K562 (cell line): ENCODE results near the gene RETN. TPM values are rescaled to one million over a fixed set of nuclear protein-coding genes. Genes with fewer than 3 reads are reported as not detected.

Source experiments
- ARNT ChIP-seq, 2 experiments: fragments of 450-650 bp; IDR thresholded peaks; 2 replicates each; pipeline ENCODE4 v1.6.1; 2016; ENCODE audit warnings: mild to moderate bottlenecking in 1 of 2
- ASH1L ChIP-seq: fragments of 450-650 bp; IDR thresholded peaks from 2 replicates; pipeline ENCODE4 v1.6.1; 2018; ENCODE audit warnings: borderline replicate concordance, mild to moderate bottlenecking, low read depth; ENCODE audit not compliant: partially characterized antibody
- CHD4 ChIP-seq: fragments of 200-600 bp; sonication (generic); IDR thresholded peaks from 3 replicates; pipeline ENCODE4 v1.6.1; 2012; ENCODE audit warnings: low read depth, mild to moderate bottlenecking, mixed read lengths, low read length, inconsistent platforms; ENCODE audit not compliant: insufficient read depth, insufficient replicate concordance, poor library complexity, severe bottlenecking
- DACH1 ChIP-seq: fragments of 450-650 bp; IDR thresholded peaks from 2 replicates; pipeline ENCODE4 v1.6.1; 2018; ENCODE audit not compliant: partially characterized antibody
- GABPB1 ChIP-seq: sonication (generic); formaldehyde crosslinking; IDR thresholded peaks from 2 replicates; pipeline ENCODE4 v1.8.0; 2022; ENCODE audit warnings: mild to moderate bottlenecking, missing genetic modification reagents
- HCFC1 ChIP-seq: IDR thresholded peaks from 2 replicates; pipeline ENCODE4 v1.6.1; 2012; ENCODE audit warnings: low read depth, low read length, improper control_type of control experiment
- MBD1 ChIP-seq: fragments of 250-450 bp; sonication (Bioruptor Pico); IDR thresholded peaks from 2 replicates; pipeline ENCODE4 v1.8.0; 2022; ENCODE audit warnings: inconsistent platforms
- MCM7 ChIP-seq, 2 experiments: fragments of 450-650 bp; IDR thresholded peaks; 2 replicates each; pipeline ENCODE4 v1.6.1; 2016 to 2018
- MEIS2 ChIP-seq: fragments of 450-650 bp; IDR thresholded peaks from 2 replicates; pipeline ENCODE4 v1.6.1; 2014; ENCODE audit warnings: mild to moderate bottlenecking; ENCODE audit not compliant: partially characterized antibody
- MYNN ChIP-seq, 2 experiments: sonication (generic); formaldehyde crosslinking in 1 of 2; IDR thresholded peaks; 2 replicates each; pipeline versions ENCODE4 v1.5.0 to v1.6.1; 2016 to 2020; ENCODE audit warnings: antibody characterized with exemption in 1 of 2, missing genetic modification reagents in 1 of 2
- SLC30A9 ChIP-seq: fragments of 250-450 bp; sonication (Bioruptor Pico); IDR thresholded peaks from 2 replicates; pipeline ENCODE4 v1.8.0; 2022; ENCODE audit warnings: mild to moderate bottlenecking, moderate library complexity
- SNRNP70 ChIP-seq: fragments of 200-400 bp; formaldehyde crosslinking; optimal IDR thresholded peaks from 2 replicates; pipeline ENCODE3; 2017; ENCODE audit warnings: low read depth, low read length
- TEAD2 ChIP-seq: fragments of 450-650 bp; IDR thresholded peaks from 2 replicates; pipeline ENCODE4 v1.6.1; 2016; ENCODE audit warnings: missing genetic modification characterization, control low read depth, missing compliant biosample characterization
- YBX1 ChIP-seq: fragments of 450-650 bp; IDR thresholded peaks from 2 replicates; pipeline ENCODE4 v1.7.1; 2016; ENCODE audit warnings: mild to moderate bottlenecking
- ZBTB8A ChIP-seq: fragments of 450-650 bp; IDR thresholded peaks from 2 replicates; pipeline ENCODE4 v1.6.1; 2018; ENCODE audit warnings: mild to moderate bottlenecking, moderate library complexity; ENCODE audit not compliant: partially characterized antibody
- ZKSCAN1 ChIP-seq: fragments of 150-350 bp; IDR thresholded peaks from 2 replicates; pipeline ENCODE4 v1.6.1; 2016; ENCODE audit warnings: low read depth, low read length
- ZNF347 ChIP-seq: fragments of 450-650 bp; formaldehyde crosslinking; IDR thresholded peaks from 2 replicates; pipeline ENCODE4 v1.4.0; 2020; ENCODE audit warnings: low read depth, mild to moderate bottlenecking, moderate library complexity
- ZNF75A ChIP-seq: fragments of 450-650 bp; formaldehyde crosslinking; IDR thresholded peaks from 2 replicates; pipeline ENCODE4 v1.4.0; 2020; ENCODE audit warnings: mild to moderate bottlenecking
- ZNF764 ChIP-seq: fragments of 250-450 bp; sonication (Bioruptor Pico); IDR thresholded peaks from 2 replicates; pipeline ENCODE4 v1.4.0; 2020; ENCODE audit warnings: low read depth, mild to moderate bottlenecking, moderate library complexity
- ZZZ3 ChIP-seq: fragments of 450-650 bp; IDR thresholded peaks from 2 replicates; pipeline ENCODE4 v1.6.1; 2016; ENCODE audit warnings: antibody characterized with exemption, mild to moderate bottlenecking, moderate library complexity
- polyA plus RNA-seq, 8 experiments: library from polyadenylated mRNA; depleted of rRNA in 4 of 8; stranded (reverse) in 5 of 8; unstranded in 3 of 8; fragments of >200 nt; fragmentation: Nextera tagmentation in 2 of 8; fragmentation: Illumina TruSeq in 1 of 8; extraction: Ambion mirVana in 2 of 8; extraction: Trizol in 1 of 8; gene quantifications; 2 replicates each; pipeline versions ENCODE4 v1.2.1 to v1.2.3, GENCODE V29; 2011 to 2014; ENCODE audit warnings: inconsistent platforms in 1 of 8, missing spikeins in 1 of 8
- total RNA-seq, 7 experiments: library from RNA; depleted of rRNA in 6 of 7; stranded (reverse); fragments of >200 nt in 6 of 7; fragmentation: Illumina TruSeq in 2 of 7; extraction: Trizol in 2 of 7; gene quantifications; 2 replicates each; pipeline versions ENCODE4 v1.2.1 to v1.2.3, GENCODE V29; 2011 to 2021; ENCODE audit warnings: low replicate concordance in 1 of 7
- TF ChIP-seq, protein P1 (sequence below): fragments of 450-650 bp; IDR thresholded peaks from 2 replicates; pipeline ENCODE4 v1.6.1; 2018; ENCODE audit warnings: mild to moderate bottlenecking, low read depth; ENCODE audit not compliant: partially characterized antibody
- TF ChIP-seq, protein P2 (sequence below): sonication (generic); formaldehyde crosslinking; IDR thresholded peaks from 2 replicates; pipeline ENCODE4 v1.4.0; 2020; ENCODE audit warnings: mild to moderate bottlenecking, missing genetic modification reagents
- TF ChIP-seq, protein P3 (sequence below): sonication (generic); formaldehyde crosslinking; IDR thresholded peaks from 2 replicates; pipeline ENCODE4 v1.8.1; 2022; ENCODE audit warnings: missing genetic modification reagents

RETN gene
- total and polyA plus RNA-seq, 9 of the 15 experiments (the other 6 are each of a cell fraction or from before 2014, with no cell fraction given): not detected

DNA sequence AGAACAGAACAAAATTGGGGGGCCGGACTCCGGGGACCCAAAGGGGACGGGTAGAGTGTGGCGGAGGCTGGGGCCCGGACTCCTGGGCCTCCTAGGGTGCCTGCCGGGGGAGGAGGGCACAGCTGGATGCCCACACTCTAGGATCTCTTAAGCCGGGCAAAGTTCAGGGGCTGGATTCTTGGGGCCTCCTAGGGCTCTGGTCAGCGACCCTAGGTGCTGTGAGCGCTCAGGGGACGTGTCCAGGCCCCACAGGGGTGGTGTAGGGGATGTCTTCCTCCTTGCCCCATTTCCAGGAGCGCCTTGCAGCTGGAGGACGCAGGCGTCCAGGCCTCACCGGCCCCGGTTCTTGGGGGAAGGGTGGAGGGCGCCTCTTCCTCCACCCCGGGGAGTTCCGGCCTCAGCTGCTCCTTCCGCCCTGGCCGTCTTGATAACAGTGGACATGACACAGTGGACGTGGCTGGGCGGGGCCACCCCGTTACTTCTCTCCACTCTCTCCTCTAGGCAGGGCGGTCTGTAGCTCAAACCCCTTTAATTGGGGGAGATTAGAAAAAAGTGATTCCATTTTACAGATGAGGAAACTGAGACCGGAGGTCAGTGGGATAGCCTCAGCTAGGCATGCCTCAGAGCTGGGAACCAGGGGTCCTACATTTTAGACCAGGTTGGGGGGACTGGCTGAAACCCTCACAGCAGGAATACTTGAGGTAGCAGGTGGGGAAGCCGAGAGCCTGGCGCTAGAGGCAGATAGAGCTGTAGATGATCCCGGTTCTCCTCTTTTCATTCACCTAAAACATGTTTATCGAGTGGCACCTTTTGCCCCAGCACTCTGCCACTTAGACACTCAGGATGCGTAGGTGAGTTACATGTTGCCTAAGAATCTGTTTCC is 31.2 kb upstream of the RETN start (continued):
- peak; percentile 45 for TF ChIP-seq MEIS2
- TF ChIP-seq, protein P1, sequence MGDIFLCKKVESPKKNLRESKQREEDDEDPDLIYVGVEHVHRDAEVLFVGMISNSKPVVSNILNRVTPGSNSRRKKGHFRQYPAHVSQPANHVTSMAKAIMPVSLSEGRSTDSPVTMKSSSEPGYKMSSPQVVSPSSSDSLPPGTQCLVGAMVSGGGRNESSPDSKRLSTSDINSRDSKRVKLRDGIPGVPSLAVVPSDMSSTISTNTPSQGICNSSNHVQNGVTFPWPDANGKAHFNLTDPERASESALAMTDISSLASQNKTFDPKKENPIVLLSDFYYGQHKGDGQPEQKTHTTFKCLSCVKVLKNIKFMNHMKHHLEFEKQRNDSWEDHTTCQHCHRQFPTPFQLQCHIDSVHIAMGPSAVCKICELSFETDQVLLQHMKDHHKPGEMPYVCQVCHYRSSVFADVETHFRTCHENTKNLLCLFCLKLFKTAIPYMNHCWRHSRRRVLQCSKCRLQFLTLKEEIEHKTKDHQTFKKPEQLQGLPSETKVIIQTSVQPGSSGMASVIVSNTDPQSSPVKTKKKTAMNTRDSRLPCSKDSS: no peak
- no peak for TF ChIP-seq ZZZ3
- no peak for TF ChIP-seq DACH1
- TF ChIP-seq SNRNP70: no peak
- no peak for TF ChIP-seq TEAD2
- TF ChIP-seq ZKSCAN1: no peak
- TF ChIP-seq ZNF347 (CRISPR knock-in tag): no peak
- no peak for TF ChIP-seq ZNF764 (CRISPR knock-in tag)
- TF ChIP-seq MBD1 (CRISPR knock-in tag): no peak
- TF ChIP-seq, protein P2, sequence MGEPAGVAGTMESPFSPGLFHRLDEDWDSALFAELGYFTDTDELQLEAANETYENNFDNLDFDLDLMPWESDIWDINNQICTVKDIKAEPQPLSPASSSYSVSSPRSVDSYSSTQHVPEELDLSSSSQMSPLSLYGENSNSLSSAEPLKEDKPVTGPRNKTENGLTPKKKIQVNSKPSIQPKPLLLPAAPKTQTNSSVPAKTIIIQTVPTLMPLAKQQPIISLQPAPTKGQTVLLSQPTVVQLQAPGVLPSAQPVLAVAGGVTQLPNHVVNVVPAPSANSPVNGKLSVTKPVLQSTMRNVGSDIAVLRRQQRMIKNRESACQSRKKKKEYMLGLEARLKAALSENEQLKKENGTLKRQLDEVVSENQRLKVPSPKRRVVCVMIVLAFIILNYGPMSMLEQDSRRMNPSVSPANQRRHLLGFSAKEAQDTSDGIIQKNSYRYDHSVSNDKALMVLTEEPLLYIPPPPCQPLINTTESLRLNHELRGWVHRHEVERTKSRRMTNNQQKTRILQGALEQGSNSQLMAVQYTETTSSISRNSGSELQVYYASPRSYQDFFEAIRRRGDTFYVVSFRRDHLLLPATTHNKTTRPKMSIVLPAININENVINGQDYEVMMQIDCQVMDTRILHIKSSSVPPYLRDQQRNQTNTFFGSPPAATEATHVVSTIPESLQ (CRISPR knock-in tag): no peak
- TF ChIP-seq ZNF75A (CRISPR knock-in tag): no peak
- TF ChIP-seq, protein P3, sequence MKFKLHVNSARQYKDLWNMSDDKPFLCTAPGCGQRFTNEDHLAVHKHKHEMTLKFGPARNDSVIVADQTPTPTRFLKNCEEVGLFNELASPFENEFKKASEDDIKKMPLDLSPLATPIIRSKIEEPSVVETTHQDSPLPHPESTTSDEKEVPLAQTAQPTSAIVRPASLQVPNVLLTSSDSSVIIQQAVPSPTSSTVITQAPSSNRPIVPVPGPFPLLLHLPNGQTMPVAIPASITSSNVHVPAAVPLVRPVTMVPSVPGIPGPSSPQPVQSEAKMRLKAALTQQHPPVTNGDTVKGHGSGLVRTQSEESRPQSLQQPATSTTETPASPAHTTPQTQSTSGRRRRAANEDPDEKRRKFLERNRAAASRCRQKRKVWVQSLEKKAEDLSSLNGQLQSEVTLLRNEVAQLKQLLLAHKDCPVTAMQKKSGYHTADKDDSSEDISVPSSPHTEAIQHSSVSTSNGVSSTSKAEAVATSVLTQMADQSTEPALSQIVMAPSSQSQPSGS (CRISPR knock-in tag): no peak
- TF ChIP-seq ASH1L: no peak
- no peak for TF ChIP-seq MYNN (IDR thresholded peaks at IDR 0.05)
- TF ChIP-seq MYNN (CRISPR knock-in tag; IDR thresholded peaks at IDR 0.05): no peak
- TF ChIP-seq ARNT (IDR thresholded peaks at IDR 0.05): no peak
- no peak for TF ChIP-seq SLC30A9 (CRISPR knock-in tag)
- no peak for TF ChIP-seq YBX1
- TF ChIP-seq HCFC1: peak; percentile 50
- TF ChIP-seq CHD4: no peak
- TF ChIP-seq ZBTB8A: no peak
- TF ChIP-seq GABPB1 (CRISPR knock-in tag): peak; percentile 65
- TF ChIP-seq MCM7 (IDR thresholded peaks at IDR 0.05): no peak
